ENCODE measurements around the gene NDUFAF7.
"Not testable (repeated sequence)": the region's sequence is repeated elsewhere in the genome, so short reads cannot be mapped to it uniquely, and the experiment has no call there.

DNA sequence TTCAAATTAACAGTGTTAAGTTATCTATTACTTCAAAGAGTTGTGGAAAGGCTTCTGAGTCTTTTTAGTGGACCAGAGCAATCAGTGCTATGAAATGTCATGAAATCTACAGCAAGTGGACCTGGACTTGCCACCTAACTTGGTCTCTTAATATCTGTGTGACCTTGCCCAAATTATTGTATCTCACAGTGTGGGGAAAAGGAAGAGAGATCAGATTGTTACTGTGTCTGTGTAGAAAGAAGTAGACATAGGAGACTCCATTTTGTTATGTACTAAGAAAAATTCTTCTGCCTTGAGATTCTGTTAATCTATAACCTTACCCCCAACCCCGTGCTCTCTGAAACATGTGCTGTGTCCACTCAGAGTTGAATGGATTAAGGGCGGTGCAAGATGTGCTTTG, 6.3 kb upstream of the NDUFAF7 start:
- TF ChIP-seq, protein P1, sequence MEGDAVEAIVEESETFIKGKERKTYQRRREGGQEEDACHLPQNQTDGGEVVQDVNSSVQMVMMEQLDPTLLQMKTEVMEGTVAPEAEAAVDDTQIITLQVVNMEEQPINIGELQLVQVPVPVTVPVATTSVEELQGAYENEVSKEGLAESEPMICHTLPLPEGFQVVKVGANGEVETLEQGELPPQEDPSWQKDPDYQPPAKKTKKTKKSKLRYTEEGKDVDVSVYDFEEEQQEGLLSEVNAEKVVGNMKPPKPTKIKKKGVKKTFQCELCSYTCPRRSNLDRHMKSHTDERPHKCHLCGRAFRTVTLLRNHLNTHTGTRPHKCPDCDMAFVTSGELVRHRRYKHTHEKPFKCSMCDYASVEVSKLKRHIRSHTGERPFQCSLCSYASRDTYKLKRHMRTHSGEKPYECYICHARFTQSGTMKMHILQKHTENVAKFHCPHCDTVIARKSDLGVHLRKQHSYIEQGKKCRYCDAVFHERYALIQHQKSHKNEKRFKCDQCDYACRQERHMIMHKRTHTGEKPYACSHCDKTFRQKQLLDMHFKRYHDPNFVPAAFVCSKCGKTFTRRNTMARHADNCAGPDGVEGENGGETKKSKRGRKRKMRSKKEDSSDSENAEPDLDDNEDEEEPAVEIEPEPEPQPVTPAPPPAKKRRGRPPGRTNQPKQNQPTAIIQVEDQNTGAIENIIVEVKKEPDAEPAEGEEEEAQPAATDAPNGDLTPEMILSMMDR (IDR thresholded peaks at IDR 0.05) = not testable (repeated sequence)
- not testable (repeated sequence) for TF ChIP-seq POLR2A, EP300 (IDR thresholded peaks at IDR 0.05)
